Neural progenitor cell (in vitro differentiated cells): ENCODE results near the gene SFI1. TPM values are rescaled to one million over a fixed set of nuclear protein-coding genes. Genes with fewer than 3 reads are reported as not detected.

ENCODE experiments used
- DNase-seq: peaks from one replicate; pipeline ENCODE4 v3.0.0-alpha.2; 2016; ENCODE audit warnings: low spot score
- H2AFZ ChIP-seq: fragments of 200-600 bp; sonication (generic); replicated peaks from 2 replicates; pipeline ENCODE4 v1.6.1; 2016; ENCODE audit warnings: antibody characterized with exemption
- H3F3A ChIP-seq: fragments of 200-600 bp; sonication (generic); 2 replicates; pipeline ENCODE4 v1.6.1; 2016; ENCODE audit warnings: antibody characterized with exemption, low read depth
- H3K27ac ChIP-seq: fragments of 200-600 bp; sonication (generic); 2 replicates; pipeline ENCODE4 v1.5.1; 2016; ENCODE audit warnings: mild to moderate bottlenecking
- H3K27me3 ChIP-seq: fragments of 200-600 bp; sonication (generic); 2 replicates; pipeline ENCODE4 v1.6.1; 2016; ENCODE audit warnings: mild to moderate bottlenecking, moderate library complexity
- H3K36me3 ChIP-seq: fragments of 200-600 bp; sonication (generic); 2 replicates; pipeline ENCODE4 v1.5.1; 2016
- H3K4me1 ChIP-seq: fragments of 200-600 bp; sonication (generic); 2 replicates; pipeline ENCODE4 v1.6.1; 2016; ENCODE audit warnings: mixed run types
- H3K4me2 ChIP-seq: fragments of 200-600 bp; sonication (generic); 2 replicates; pipeline ENCODE4 v1.6.1; 2016
- H3K4me3 ChIP-seq: fragments of 200-600 bp; sonication (generic); 2 replicates; pipeline ENCODE4 v1.5.1; 2016
- H3K79me2 ChIP-seq: fragments of 200-600 bp; sonication (generic); 2 replicates; pipeline ENCODE4 v1.6.1; 2016; ENCODE audit warnings: low read depth
- H3K9ac ChIP-seq: fragments of 200-600 bp; sonication (generic); 2 replicates; pipeline ENCODE4 v1.6.1; 2016
- H3K9me3 ChIP-seq: fragments of 200-600 bp; sonication (generic); 2 replicates; pipeline ENCODE4 v1.5.1; 2016; ENCODE audit warnings: low read depth
- H4K20me1 ChIP-seq: fragments of 200-600 bp; sonication (generic); 2 replicates; pipeline ENCODE4 v1.6.1; 2016; ENCODE audit warnings: low read depth
- H3K27ac Mint-ChIP-seq: 3 replicates; pipeline ENCODE4 v1.8.0; 2021; ENCODE audit warnings: mixed read lengths
- H3K27me3 Mint-ChIP-seq: 2 replicates; pipeline ENCODE4 v1.8.0; 2022; ENCODE audit warnings: low read depth, mild to moderate bottlenecking, inconsistent platforms, moderate library complexity, mixed read lengths; ENCODE audit not compliant: insufficient read depth
- H3K36me3 Mint-ChIP-seq: 3 replicates; pipeline ENCODE4 v1.8.0; 2021; ENCODE audit warnings: mixed read lengths
- H3K4me1 Mint-ChIP-seq: 3 replicates; pipeline ENCODE4 v1.8.0; 2021; ENCODE audit warnings: mixed read lengths
- H3K4me3 Mint-ChIP-seq: 3 replicates; pipeline ENCODE4 v1.8.0; 2021; ENCODE audit warnings: mild to moderate bottlenecking, moderate library complexity, mixed read lengths
- H3K9me3 Mint-ChIP-seq: 3 replicates; pipeline ENCODE4 v1.8.0; 2020; ENCODE audit warnings: mixed read lengths
- CTCF ChIP-seq: fragments of 200-600 bp; sonication (generic); IDR thresholded peaks from 2 replicates; pipeline ENCODE4 v1.5.1; 2017; ENCODE audit warnings: antibody characterized with exemption, mild to moderate bottlenecking
- EZH2 ChIP-seq: fragments of 200-600 bp; sonication (generic); IDR thresholded peaks from 2 replicates; pipeline ENCODE4 v1.6.1; 2017; ENCODE audit warnings: antibody characterized with exemption, mild to moderate bottlenecking, moderate library complexity
- EZH2phosphoT487 ChIP-seq: fragments of 200-600 bp; sonication (generic); IDR thresholded peaks from 2 replicates; pipeline ENCODE4 v1.6.1; 2017; ENCODE audit warnings: antibody characterized with exemption
- total RNA-seq: library from RNA; depleted of rRNA; stranded (reverse); fragments of >200 nt; gene quantifications from 2 replicates; pipeline ENCODE4 v1.2.3, GENCODE V29; 2015; ENCODE audit warnings: low replicate concordance

Gene SFI1
- total RNA-seq, 1 donor from 2014 or later = 25.0 TPM

DNA sequence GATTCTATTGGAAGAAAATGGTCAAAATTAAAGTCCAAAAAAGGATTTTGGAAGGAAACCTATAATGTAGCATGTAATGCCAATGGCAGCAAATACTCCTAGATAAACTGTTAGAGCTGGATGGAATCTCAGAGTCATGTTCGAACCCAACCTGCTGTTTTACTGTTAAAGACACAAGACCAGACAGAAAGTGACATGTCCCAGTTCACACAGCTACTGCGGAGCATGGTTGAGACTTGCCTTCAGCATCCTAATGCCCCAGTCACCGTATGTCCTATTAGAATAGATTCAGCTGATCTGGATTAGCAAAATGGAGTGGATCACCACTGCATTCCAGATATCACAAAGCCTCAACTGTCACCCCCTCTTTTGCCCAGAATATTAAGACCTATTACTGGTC lies 150.7 kb downstream of the SFI1 start:
- Histone ChIP-seq H3K9me3 (no peaks in the 10 kb centered on the region), H3K36me3 (no peaks in the 10 kb centered on the region), H3K4me1 (no peaks in the 10 kb centered on the region), H3K79me2 (peaks cover 32% of the 10 kb centered on the region), H3K27me3 (no peaks in the 10 kb centered on the region), H3K9ac (no peak overlapping the region), H3K27ac (no peak overlapping the region), H4K20me1 (peaks cover 9% of the 10 kb centered on the region), H2AFZ (no peak overlapping the region), H3K4me2 (no peak overlapping the region), H3F3A (no peaks in the 10 kb centered on the region), H3K4me3 (no peak overlapping the region)
- no peak for DNase-seq
- Mint-ChIP-seq H3K4me3 (no peak overlapping the region), H3K4me1 (no peaks in the 10 kb centered on the region), H3K9me3 (no peaks in the 10 kb centered on the region), H3K27ac (no peak overlapping the region), H3K27me3 (peaks cover 2% of the 10 kb centered on the region), H3K36me3 (peaks cover 10% of the 10 kb centered on the region)
- TF ChIP-seq EZH2phosphoT487 (no peak), CTCF (no peak), EZH2 (no peak)

- H3F3A ChIP-seq = no peaks in the 10 kb centered on the region
- peaks cover 16% of the 10 kb centered on the region for H4K20me1 ChIP-seq
- Mint-ChIP-seq H3K27me3 (peaks cover 2% of the 10 kb centered on the region), H3K9me3 (no peaks in the 10 kb centered on the region), H3K36me3 (peaks cover 10% of the 10 kb centered on the region), H3K4me3 (no peak overlapping the region), H3K27ac (no peak overlapping the region), H3K4me1 (no peaks in the 10 kb centered on the region)
- H2AFZ ChIP-seq = no peak overlapping the region
- H3K9ac ChIP-seq = no peak overlapping the region
- no peaks in the 10 kb centered on the region for H3K4me1 ChIP-seq
- DNase-seq = no peak
- H3K9me3 ChIP-seq = no peaks in the 10 kb centered on the region
- H3K27me3 ChIP-seq = no peaks in the 10 kb centered on the region
- H3K36me3 ChIP-seq = no peaks in the 10 kb centered on the region
- TF ChIP-seq EZH2 (no peak), EZH2phosphoT487 (no peak), CTCF (no peak)
- no peak overlapping the region for H3K4me3 ChIP-seq
- H3K27ac ChIP-seq = no peak overlapping the region
- no peak overlapping the region for H3K4me2 ChIP-seq
- H3K79me2 ChIP-seq = peaks cover 38% of the 10 kb centered on the region
Observed at GRCh38 chr22:31647523-31648320, 151.4 kb downstream of the SFI1 start.

DNA sequence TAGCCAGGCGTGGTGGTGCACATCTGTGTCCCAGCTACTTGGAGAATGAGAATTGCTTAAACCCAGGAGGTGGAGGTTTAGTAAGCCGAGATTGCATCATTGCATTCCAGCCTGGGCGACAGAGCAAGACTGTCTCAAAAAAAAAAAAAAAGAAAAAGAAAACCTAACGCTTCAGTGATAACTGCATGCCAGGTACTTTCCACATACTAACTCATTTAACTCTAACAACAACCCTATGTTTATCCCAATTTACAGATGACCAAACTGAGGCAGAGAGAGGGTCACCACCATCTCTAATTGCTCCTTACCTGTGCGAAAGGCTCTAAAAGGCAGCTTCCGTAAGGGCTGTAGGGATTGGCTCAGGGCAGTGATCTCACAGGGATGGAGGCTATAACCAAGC lies 154.1 kb downstream of the SFI1 start:
- peaks cover 33% of the 10 kb centered on the region for H4K20me1 ChIP-seq
- H3K4me3 ChIP-seq = no peak overlapping the region
- no peaks in the 10 kb centered on the region for H3K9me3 ChIP-seq
- H3F3A ChIP-seq = no peaks in the 10 kb centered on the region
- Mint-ChIP-seq H3K27me3 (peaks cover 5% of the 10 kb centered on the region), H3K27ac (no peak overlapping the region), H3K4me1 (no peaks in the 10 kb centered on the region), H3K4me3 (no peak overlapping the region), H3K9me3 (no peaks in the 10 kb centered on the region), H3K36me3 (peaks cover 7% of the 10 kb centered on the region)
- no peak overlapping the region for H3K27ac ChIP-seq
- H3K79me2 ChIP-seq = peaks cover 56% of the 10 kb centered on the region
- TF ChIP-seq CTCF (no peak), EZH2 (no peak), EZH2phosphoT487 (no peak)
- H3K27me3 ChIP-seq = no peaks in the 10 kb centered on the region
- no peak overlapping the region for H2AFZ ChIP-seq
- DNase-seq = no peak
- H3K4me1 ChIP-seq = no peaks in the 10 kb centered on the region
- no peak overlapping the region for H3K4me2 ChIP-seq
- H3K9ac ChIP-seq = no peak overlapping the region
- no peaks in the 10 kb centered on the region for H3K36me3 ChIP-seq
